Measurements from ENCODE around the gene SLC5A6. TPM values are rescaled to one million over a fixed set of nuclear protein-coding genes. Genes with fewer than 3 reads are reported as not detected.

Gene SLC5A6
- total and polyA plus RNA-seq, 2 of the 8 experiments (the other 6 are each of a cell fraction or from before 2014, with no cell fraction given): 118 to 183 TPM

- TF ChIP-seq CHD7 (IDR thresholded peaks at IDR 0.05; ENCODE audit: insufficient replicate concordance, low read length) (no peak), SIN3A (conservative IDR thresholded peaks at IDR 0.05 in 1 of 2, IDR thresholded peaks at IDR 0.05 in 1 of 2; ENCODE audit: low read depth in 1 of 2, low read length in 2 of 2) (0 out of 4 replicates have a peak, but pooled peaks of 1 of the 2 experiments have one; percentile 40), TCF12 (IDR thresholded peaks at IDR 0.05; ENCODE audit: low read depth, low read length) (no peak), POLR2A (IDR thresholded peaks at IDR 0.05; ENCODE audit: control extremely low read depth in 1 of 2, low read depth in 2 of 2, low read length in 2 of 2) (peak in 1 of 2 experiments; percentile 47; a peak in 1 of 3 replicates), CHD1 (IDR thresholded peaks at IDR 0.05; ENCODE audit: low read depth, low read length) (no peak), ASH2L (IDR thresholded peaks at IDR 0.05; ENCODE audit: low read length) (peak; percentile 63), SRF (IDR thresholded peaks at IDR 0.05; ENCODE audit: low read depth, low read length) (0 out of 2 replicates have a peak, but pooled peaks have one; percentile 25), PHF8 (conservative IDR thresholded peaks at IDR 0.05; ENCODE audit: low read depth, low read length) (no peak), E2F6 (IDR thresholded peaks at IDR 0.05) (peak; percentile 89), CHD2 (IDR thresholded peaks at IDR 0.05; ENCODE audit: low read length) (no peak)
These were observed 38.0 kb upstream of the SLC5A6 start (continued) for GRCh38 chr2:27249891-27250651.
